Suppressor macrophage treated with lipopolysaccharide for 4 hours (primary cell): ENCODE data around the gene TNNI2.
A peak's percentile ranks its signal among the peaks of the same experiment; 100 is the strongest.
"Not testable (repeated sequence)": the region's sequence is repeated elsewhere in the genome, so short reads cannot be mapped to it uniquely, and the experiment has no call there.

Experiments
- DNase-seq: peaks from one replicate; pipeline ENCODE4 v3.0.0-alpha.2; 2020

TNNI2 gene

DNA sequence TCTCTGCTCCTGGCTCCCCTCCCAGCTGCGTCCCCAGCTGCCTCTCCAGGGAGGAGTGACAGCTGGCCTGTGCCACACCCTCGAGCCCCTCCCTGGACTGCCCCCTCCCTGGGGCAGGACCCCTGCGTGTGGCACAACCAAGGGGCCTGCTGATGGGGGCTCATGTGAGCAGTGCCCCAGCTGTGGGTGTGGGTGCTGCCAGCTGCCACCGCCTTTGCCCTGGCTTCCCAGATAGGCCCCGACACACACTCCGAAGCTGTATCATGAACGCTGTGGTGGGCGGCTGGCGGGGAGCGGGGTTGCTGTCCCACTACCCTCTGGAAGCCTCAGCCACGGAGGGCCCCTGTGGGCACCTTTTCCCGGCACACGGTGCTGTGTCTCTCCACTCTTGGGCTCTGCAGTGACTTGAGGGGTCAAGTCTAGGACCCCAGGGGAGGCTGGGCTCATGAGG lies 37.1 kb downstream of the TNNI2 start:
- not testable (repeated sequence) for DNase-seq

DNA sequence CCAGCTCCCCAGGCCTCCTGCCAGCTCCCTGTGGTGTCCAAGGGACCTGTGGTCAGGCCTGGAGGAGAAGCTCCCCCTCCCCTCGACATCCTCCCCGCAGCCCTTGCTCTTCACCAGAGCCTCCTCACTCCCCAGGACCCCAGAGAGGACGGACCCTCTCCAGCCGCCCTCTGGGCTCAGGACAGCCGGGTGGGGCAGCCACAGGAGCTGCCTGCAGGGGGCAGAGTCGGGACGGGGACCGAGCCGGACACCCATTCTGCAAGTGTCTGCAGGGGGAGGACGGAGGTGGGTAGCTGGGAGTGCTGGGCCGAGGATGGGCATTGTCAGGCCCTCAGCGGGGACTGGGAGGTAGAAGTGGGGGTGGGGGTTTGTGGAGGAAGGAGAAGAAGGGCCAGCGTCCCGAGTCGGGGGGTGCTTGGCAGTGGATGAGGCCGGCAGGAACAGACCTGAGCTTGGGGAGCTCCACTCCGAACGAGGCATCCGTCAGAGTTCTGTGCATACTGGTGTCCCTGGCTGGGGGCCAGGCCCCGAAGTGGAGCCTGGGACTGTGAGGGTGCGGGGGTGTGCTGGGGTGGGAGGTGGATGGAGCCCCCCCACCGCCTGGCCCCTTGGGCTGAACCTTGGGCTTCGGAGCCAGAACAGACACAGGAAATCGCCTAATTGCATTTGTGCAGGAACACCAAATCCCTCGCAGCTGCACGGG lies 37.7 kb downstream of the TNNI2 start:
- peak; percentile 38 for DNase-seq

DNA sequence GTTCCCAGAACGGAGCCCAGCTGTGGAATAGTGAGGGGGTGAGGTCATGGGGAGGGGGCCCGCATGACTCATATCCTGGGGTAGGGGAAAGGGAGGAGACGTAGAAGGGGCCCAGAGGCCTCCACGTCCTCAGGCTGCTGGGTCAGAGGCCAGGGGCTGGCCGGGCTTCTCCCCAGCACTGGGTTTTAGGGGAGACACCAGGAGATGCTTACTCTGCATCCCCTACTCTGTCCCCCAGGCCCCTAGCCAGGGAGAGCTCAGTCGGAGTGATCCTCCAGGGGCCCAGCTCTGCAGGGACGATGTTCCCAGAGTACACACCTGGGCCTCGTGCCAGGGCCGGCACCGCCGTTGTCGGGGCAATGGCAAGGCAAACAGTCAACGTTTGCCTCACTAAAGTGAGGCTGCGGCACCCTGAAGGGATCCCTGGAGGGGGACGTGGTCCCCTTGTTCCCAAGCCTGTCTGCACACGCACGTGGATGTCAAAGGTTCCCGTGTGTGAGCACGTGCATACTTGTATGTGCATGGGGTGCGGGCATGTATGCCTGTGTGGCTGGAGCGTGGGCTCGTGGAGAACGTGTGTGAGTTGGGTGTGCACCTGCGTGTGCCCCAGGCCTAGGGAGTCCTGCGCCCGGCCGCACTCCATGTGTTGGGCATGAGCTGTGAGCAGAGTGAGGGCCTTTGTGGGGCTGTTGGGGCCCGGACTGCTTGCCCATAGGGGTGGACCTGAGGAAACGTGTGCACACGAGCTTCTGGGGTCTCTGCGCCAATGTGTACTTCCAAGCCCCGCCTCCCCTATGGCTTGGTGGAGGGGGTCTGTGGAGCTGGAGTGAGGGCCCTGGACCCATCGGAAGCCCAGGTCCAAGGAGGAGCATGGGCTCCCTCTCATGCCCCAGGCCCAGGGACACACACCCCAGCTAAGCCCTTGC lies 38.7 kb downstream of the TNNI2 start:
- no peak for DNase-seq

DNA sequence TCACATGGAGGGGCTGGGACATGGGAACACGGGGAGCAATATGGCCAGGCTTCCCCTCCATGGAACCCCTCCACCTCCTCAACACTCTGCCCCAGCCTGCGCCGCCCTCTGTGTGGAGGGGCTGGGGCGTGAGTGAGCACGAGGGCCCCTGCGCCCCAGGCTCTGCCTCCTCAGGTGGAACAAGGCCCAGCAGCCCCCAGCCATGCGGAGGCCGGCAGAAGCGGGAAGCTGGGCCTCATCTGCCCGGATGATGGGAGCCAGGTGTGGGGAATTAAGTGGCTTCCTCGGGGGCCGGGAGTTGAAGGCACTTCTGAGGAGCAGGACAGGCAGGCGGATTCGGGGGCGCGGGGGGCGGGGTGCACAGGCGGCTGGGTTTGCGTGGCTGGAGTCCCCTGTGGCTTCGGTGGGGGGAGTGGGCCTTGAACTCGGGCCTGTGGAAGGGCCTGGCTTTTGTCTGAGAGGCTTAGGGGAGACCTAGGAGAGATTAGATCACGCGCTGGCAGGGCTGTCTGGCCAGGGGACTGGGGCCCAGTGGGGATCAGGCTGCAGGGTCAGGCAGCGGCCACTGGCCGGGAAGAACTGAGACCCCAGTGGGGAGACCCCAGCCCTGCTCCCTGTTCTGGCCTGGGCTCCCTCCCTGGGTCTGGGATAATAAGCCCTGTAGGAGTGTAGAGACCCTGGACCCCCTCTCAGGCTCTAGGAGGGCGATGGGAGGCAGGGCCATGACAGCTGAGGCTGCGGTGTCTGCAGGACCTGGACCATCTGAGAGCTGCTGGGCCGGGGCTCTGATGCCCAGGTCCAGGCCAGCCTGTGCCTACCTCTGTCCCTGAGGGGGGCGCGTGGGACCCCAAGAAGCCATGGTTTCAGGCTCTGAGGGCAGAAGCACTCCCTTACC lies 39.6 kb downstream of the TNNI2 start:
- no peak for DNase-seq

DNA sequence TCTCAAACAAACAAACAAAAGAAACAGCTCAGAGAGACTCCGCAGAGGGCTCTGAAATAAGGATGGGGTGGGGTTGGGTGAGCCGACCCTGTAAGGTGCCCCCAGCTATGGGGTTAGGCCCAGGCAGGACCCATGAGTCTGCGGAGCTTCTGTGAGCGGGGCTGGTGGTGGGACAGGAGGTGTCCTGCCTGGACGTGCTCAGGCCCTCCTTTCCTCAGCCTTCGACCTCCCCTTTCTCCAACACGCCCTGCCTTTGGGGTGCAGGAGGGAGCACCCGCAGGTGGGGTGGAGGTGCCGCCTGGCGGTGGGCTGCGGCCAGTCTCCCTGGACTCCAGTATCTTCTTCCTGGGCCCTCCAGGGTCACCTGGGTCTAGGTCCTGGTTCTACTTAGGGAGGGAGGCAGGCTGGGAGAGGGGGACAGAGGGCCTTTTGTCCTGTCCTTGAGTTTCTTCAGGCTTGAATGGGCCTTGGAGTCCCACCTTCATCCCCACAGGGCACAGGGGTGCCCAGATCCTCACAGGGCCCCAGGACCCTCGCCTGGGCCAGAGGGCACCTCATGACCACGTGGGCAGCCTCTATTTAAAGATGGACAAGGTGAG lies 40.7 kb downstream of the TNNI2 start:
- DNase-seq = no peak

DNA sequence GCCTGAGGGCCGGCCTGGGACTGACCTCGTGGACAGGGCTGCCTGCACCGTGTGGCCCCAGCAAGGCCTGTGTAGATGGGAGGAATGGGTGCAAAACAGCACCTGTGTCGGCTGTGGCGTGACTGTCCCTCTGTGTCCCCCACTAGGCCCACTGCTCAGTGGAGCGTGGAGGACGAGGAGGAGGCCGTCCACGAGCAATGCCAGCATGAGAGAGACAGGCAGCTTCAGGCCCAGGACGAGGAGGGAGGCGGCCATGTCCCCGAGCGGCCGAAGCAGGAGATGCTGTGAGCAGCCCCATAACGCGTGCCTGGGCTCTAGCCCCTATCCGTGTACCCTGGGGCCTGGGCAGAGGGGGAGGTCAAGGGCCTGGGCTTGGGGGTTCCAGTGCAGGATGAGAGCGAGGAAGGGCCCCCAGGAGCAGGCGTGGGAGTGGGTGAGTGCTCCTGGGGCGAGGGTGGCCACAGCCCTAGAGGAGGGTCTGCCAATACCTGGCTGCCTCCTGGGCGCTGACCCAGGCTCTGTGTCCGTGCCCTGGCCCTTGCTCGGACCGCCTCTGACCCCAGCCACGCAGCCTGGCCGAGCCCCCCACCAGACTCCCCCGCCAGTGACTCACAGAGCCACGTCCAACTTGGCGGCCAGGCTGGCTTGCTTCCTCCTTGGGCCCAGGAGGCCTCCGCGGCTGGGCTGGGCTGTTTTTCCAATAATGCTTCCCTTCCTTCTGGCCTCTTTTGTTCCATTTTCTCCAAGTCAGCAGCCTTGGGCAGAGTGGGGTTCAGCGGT lies 41.4 kb downstream of the TNNI2 start:
- peak; percentile 42 for DNase-seq

DNA sequence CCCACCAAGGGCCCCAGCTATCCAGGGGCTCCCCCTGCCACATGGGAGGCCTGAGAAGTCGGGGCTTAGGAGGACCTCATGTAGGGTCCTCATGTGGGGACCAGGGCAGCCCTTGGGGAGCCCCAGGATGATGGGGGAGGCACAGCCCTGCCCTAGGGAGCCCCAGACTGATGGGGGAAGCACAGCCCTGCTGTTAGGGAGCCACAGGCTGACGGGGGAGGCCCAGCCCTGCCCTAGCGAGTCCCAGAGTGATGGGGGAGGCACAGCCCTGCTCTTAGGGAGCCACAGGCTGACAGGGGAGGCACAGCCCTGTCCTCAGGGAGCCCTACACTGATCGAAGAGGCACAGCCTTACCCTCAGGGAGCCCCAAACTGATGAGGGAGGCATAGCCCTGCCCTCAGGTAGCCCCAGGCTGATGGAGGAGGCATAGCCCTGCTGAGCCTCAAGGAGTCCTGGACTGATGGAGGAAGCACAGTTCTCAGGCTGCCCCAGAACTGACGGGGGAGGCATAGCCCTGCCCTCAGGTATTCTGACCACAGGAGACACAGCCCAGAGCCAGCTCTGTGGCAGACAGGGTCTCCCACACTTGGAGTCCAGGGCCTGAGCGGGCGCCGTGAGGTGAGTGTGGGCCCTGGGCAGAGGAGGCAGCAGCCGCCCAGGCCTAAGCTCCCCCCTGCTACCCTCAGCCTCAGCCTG lies 42.1 kb downstream of the TNNI2 start:
- no peak for DNase-seq

DNA sequence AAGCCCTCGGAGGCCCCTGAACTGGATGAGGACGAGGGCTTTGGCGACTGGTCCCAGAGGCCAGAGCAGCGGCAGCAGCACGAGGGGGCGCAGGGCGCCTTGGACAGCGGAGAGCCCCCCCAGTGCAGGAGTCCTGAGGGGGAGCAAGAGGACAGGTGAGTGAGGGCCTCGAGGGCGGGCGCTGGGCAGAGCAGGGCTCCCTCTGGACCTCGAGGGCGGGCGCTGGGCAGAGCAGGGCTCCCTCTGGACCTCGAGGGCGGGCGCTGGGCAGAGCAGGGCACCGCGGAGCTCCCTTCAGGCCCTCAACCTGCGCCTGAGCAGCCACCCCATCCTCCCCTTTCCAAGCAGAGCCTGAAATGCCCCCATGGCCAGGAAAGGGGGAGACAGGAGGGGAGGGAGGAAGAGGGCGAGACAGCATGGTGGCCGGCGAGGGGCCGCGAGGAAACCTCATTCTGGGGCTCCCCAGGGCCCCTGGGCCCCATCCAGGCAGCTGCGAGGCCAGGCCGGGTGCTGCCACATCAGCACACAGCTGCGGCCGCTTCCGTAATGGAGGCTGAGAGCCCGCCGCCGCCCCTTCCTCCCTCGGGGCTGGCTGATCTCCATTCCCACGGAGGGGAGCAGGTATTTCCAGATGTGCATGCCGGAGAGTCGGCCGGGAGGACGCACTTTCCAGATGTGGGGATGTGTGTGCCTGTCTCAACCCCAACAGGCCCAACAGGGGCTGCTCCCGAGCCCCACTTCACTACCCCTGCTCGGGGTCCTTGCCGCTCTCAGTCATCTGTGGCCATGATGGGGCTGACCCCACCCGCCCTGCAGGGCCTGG lies 42.9 kb downstream of the TNNI2 start:
- DNase-seq = no peak

DNA sequence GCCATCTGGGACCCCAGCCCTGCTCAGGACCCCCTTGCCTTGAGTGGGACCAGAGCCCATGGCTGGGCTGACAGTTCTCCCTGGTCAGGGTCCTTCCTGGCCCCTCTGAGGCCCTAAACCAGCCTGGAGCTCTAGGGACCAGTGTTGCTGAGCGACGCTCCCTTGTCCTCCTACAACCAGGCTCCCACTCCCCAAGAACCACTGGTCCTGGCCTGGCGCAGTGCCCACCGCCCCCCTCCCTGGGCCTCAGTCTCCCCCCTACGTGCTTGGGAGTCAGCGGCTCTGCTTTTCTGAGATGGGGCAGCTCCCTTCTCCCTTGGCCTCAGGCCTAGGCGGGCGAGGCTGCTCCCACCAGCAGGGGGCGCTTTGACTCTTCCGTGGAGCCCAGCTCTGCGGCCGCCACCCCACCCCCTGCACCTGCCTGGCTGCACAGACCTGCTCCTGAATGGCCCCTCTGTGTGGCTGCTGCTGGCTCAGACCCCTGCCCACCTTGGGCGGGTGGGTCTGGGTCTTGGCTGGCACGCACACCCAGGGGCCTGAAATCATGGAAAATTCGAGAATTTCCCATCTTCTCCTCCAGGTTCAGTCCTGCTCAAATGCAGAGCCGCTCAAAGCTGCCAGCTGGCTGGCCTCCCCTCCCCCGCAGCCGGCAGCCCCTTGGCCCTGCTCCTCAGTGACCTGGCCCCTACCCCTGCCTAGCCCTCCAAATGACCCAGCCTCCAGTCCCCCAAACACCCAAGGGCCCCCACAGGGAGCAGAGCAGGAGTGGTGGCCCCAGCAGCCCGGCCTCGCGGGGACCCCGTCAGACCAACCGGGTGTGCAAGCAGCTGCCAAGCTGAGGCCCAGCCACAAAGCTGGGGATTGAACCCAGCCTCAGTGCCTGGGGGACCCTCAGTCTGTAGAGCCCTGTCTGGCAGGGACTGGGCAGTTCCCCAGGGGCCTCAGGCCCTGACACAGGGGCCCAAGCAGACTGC lies 43.8 kb downstream of the TNNI2 start:
- DNase-seq = peak; percentile 84

DNA sequence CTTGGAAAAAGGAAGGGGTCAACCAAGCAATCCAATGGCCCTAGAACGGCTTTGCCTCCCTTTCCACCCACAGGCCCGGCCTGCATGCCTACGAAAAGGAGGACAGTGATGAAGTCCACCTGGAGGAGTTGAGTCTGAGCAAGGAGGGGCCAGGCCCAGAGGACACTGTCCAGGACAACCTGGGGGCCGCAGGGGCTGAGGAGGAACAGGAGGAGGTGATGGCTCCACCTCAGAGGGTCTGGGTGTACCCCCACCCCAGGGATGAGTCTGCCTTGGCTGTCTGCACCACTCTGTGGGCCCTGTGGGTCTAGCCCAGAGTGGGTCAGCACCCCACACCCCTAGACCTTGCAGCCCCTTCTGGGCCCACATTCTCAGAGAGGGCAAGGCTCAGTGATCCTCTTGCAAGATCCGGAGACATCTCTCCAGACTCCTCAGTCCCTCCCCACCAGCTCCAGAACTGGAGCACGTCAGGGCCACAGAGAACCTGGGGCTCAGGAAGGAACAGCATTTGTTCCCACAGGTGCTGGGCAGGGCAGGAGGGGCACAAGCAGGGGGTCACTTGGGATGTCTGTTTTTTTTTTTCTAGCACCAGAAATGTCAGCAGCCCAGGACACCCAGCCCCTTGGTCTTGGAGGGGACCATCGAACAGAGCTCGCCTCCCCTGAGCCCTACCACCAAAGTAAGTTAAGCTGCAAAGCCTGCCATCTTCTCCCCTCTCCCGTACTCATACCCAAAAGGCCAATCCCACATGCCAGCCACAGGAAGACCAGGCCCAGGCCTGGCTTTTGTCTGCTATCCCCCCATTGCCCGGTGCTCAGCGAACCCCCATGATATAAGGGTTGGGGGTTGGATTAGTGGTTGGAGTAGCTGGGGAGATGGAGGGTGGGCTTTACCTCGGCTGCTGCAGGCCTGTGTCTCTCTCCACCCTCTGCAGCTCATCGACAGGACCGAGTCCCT lies 44.8 kb downstream of the TNNI2 start:
- no peak for DNase-seq

DNA sequence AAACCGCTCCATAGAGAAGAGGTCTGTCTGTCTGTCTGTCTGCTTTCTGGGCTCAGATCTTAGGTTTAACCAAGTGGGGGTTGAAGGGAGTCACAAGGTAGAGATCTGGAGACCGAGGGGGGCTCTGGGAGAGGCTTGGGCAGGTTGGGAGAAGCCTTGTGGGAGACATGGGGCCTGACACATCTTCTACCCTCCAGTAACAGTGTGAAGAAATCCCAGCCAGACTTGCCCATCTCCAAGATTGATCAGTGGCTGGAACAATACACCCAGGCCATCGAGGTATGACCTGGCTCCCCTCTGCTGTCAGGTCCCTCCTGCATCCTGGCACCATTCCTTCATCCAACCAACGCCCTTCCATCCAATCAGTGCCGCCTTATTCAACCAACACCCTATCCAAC lies 45.5 kb downstream of the TNNI2 start:
- no peak for DNase-seq

DNA sequence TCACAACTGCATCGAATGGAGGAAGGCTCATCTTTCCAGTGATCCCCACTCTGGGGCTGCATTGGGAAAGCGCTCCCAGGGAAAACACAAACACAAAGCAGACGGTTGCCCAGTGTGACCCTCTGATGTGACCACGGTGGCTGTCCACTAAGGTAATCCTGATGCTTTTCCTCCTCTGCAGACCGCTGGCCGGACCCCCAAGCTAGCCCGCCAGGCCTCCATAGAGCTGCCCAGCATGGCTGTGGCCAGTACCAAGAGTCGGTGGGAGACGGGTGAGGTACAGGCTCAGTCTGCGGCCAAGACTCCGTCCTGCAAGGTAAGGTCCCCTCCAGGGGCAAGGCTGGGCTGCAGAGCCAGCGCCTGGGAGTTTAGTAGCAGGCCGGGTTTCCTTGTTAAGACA lies 47.8 kb downstream of the TNNI2 start:
- not testable (repeated sequence) for DNase-seq

DNA sequence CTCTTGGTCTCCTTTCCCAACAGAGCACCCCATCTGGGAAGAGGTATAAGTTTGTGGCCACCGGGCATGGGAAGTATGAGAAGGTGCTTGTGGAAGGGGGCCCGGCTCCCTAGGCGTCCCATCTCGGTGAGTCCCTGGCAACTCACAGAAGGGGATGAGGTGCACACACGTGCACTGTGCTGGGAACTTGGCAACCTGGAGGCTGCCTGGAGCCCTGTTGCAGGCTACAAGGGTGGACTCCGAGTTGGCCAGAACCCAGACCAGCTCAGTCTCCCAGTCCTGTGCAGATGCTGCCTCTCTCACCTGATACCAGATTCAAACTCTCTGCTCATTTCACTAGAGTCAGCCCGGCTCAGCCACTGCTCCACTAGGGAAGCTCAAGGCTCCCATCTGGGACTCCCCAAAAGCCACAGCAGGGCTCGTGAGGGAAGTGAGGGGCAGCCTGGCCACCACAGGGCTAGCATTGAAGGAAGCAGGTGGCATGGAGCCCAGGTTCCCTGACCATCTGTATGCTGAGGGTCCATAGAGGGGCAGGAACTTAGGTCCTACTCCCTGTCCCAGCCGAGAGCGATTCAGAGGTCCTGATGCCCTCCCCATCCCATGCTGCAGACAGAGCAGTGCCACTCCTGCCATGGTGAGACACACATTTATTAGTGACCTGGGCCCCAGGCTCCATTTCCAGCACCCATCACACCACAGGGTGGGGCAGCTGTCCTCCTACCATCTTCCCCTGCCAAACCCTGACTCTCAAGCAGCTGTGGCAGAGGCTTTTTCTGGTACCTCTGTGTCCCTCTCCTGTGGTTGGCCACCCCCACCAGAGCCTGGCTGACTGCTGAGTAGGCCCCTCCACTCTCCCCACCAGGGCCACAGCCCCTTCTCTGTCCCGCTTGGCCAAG lies 48.9 kb downstream of the TNNI2 start:
- DNase-seq = no peak

DNA sequence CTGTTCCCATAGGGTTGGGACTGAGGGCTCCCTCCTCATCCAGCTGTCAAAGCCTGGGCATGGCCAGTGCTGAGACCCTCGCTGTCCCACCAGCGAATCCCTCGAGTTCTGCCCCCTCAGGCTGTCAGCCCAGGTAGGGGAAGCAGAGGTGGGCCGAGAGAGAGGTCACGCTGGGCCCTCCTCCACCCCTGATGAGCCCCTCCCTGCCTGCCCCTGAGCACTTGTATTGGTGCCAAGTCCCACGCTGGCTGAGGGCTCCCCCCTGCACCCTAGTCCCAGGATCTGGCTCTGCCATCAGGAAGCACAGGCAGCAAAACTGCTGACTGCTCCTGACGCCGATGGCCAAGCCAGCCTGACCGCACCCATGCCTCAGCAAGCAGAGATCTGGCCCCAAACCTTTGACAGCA lies 49.6 kb downstream of the TNNI2 start:
- no peak for DNase-seq

DNA sequence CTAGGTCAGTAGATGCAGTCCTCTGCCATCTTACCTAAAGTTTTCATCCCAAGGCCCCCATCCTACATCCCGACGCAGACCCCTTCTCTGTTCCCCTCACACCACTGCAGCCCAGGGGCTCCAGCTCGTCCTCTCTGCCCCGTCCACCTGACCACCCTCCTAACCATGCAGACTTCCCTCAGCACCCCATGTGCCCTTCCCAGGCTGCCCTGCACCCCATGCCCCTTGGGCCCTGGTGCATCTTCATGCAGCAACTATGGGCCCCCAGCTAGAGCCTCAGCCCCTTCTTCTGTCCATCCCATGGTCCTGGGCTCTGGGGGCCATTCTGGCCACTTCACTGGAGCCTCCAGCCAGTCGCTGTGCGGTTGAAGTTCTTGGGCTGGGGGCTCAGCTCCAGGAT lies 50.0 kb downstream of the TNNI2 start:
- no peak for DNase-seq

DNA sequence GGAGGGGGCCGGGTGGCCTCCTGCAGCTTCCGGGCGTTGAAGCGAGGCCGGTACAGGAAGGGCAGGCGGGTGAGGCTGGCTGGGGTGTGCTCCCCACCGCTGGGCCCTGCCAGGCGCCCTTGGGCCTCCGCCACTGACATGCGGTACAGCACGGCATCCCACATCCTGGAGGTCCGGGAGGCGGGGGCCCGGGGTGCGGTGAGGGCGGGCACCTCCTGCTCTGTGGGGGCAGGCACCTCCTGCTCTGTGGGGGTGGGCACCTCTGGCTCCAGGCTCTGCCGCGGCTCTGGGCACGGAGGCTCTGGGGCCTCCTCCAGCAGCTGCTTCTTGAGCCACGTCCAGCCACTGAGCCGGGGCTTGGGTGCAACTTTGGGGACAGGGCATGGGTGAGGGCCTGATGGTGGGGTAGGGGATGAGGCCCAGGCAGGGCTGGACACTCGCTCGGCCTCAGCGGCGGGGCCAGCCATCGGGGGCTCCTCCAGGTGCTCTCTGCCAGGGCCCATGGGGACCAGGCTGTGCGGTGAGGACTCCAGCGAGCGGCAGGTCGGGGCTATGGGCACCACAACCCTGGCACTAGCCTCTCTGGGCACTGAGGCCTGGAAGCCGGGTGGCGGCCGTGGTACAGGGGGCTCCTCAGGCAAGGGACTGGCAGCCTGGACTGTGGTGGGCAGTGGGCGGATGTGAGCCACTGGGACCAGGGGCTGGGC lies 50.6 kb downstream of the TNNI2 start:
- no peak for DNase-seq
